Left hindlimb (tissue), 1 donor: Measurements from ENCODE around the gene FLVCR1.
"Not testable (repeated sequence)": the region's sequence is repeated elsewhere in the genome, so short reads cannot be mapped to it uniquely, and the experiment has no call there.

Experiments used
- DNase-seq: peaks from one replicate; pipeline ENCODE4 v3.0.0-alpha.2; 2018

FLVCR1 gene

DNA sequence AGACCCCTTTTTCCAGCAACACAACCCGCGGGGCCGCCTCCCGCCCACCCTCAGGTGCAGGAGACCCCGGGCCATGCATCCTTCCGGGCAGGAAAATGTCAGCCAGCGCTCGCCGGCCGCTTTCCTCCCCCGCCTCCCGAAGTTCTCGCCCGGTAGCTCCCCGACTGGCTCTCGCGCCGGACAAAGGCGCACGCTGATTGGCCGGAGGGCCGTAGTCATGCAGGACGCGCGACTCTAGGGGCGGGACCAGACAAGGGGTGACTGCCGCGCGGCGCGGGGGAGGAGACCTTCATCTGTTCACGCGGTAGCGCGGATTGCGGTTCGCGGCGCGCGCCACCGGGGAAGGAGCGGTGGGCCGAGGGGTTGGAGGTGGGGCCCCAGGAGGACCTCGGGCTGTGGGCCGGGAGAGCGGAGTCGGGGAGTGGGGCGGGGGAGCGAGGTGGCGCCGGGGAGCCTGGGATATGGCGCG is at the start of gene FLVCR1:
TSS of gene FLVCR1 (plus strand) at position 284 of the 469 bp plus-strand sequence. CDS start at position 462, 178 bp downstream.
- DNase-seq: peak; percentile 97

DNA sequence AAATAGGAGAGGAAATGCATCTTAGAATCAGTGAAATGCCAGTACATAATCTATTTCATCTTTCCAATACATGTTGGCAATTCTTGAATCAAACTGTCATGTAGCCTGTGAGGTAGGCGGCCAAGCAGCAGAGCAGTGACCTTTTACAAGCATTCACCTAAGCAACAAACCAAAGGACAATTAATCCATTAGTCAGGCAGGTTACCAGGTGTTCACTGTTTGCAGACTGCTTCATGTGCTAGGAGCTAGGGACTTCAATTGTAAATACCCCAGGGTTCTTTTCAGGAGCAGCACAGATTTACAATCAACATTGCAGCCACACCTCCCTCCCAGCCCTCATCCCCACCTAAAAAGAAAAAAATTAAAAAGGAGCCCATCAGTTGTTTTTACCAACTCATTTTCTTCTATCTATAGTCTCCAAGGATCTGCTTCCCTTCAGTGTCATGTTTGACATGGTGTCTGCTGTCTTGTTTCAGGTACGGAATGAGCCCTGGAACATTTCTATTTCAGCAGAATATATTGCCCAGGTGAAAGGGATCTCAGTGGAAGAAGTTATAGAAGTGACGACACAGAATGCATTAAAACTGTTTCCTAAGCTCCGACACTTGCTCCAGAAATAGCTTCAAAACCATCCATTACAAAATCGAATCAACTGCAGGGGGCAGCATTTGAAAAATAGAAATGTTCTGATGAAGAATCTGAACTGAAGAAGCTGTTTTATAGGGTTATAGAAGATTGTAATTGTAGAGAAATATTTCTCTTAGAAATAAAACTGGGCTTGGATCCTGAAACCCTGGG is 43.3 kb upstream of the FLVCR1 start:
- DNase-seq: no peak

DNA sequence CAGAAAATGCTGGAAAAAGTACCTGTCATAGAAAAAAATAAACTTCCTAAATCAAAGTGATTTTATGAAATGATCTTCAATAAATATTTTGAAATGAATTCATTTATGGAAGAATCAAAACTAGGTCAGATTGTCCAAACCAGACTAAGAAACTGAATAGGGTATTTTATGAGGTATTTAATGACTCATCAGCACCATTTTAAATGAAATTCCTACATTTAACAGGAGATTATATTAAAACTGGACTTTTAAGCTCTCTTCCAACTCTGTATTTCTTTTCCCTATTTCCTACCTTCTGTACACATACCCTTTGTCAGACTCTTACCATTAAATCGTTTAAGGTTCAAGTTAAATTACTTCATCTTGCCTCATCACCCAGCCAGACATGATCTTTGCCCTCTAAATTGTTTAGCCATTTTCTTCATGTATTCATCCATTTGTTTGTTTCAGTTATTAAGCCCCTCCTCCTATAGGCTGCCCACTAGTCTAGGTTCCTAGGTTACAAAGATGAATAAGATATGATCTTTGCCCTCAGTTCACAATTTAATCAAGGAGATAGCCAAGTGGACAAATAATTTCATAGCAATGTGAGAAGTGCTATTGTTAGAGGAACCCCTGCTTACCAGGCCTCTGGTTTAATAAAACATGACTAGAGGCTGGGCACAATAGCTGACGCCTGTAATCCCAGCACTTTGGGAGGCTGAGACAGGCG is 41.4 kb upstream of the FLVCR1 start:
- DNase-seq: no peak

GRCh38 chr1:212819726-212820125 is 38.3 kb upstream of the FLVCR1 start:
- DNase-seq: no peak

DNA sequence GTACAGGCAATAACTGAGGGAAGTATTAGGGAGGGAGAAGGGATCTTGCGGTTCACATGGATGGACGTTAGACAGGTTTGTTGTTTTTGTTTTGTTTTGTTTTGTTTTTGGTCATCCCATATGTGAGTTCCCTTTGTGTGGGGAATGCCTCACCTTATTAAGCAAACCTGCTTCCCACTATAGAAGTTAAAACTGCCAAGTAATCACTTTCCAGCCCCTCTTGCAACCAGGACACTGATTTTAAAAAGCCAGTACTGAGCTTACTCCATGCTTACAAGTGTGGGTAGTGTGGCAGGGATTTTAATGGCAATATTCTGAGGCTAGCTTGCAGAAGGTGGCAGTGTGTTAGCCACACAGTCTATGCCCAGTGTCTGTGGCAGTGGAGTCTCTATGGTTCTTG is 37.1 kb upstream of the FLVCR1 start:
- DNase-seq: no peak

DNA sequence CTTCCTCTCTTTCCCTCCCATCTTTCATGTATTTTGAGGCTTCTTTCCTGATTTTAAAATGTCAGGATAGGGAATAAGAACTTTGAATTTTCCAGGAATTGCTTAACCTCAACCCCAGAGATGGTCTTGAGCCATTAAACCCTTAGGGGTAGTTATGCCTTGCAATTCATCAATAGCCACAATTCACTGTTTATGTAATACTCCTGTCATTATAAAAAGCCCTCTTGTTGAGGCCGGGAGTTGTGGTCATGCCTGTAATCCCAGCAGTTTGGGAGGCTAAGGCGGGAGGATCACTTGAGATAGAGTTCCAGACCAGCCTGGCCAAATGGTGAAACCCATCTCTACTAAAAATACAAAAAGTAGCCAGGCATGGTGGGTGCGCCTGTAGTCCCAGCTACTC is 35.1 kb upstream of the FLVCR1 start:
- DNase-seq: no peak

GRCh38 chr1:212824201-212824600 is 33.9 kb upstream of the FLVCR1 start:
- no peak for DNase-seq

- no peak for DNase-seq
These were observed 32.1 kb upstream of the FLVCR1 start for GRCh38 chr1:212825798-212826452.

- no peak for DNase-seq
These were observed 30.8 kb upstream of the FLVCR1 start for GRCh38 chr1:212827171-212827776.

- no peak for DNase-seq
These were observed 30.2 kb upstream of the FLVCR1 start for GRCh38 chr1:212827831-212828278.

- DNase-seq: no peak
These were observed 29.7 kb upstream of the FLVCR1 start for GRCh38 chr1:212828395-212828794.

DNA sequence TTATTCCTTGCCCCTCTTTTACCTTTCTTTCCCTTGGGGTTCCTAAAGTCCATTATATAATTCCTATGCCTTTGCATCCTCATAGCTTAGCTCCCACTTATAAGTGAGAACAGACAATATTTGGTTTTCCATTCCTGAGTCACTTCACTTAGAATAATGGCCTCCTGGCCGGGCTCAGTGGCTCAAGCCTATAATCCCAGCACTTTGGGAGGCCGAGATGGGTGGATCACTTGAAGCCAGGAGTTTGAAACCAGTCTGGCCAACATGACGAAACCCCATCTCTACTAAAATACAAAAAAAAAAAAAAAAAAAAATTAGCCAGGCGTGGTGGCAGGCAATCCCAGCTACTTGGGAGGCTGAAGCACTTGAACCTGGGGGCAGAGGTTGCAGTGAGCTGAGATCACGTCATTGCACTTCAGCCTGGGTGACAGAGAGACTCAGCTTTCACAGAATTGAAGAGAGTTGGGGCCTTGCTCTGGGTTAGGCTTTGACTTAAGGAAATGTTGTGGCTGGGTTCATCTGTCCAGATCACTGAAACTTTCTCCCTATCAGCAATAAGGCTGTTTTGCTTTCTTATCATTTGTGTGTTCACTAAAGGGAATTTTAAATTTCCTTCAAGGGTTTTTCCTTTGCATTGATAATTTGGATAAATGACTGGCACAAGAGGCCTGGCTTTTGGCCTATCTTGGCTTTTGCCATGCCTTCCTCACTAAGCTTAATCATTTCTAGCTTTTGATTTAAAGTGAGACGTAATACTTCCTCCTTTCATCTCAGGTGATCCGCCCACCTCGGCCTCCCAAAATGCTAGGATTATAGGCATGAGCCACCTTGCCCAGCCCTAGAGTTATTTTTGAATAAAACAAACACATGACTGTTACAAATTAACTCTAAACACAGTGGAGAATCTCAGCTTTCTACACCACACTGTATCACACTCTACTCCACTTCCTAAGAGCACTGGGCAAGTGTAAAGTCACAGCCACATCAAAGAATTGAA is 24.6 kb upstream of the FLVCR1 start:
- DNase-seq: not testable (repeated sequence)

- no peak for DNase-seq
These were observed 19.9 kb upstream of the FLVCR1 start for GRCh38 chr1:212838145-212838544.

GRCh38 chr1:212844521-212844920 is 13.6 kb upstream of the FLVCR1 start:
- DNase-seq: not testable (repeated sequence)

GRCh38 chr1:212847549-212847948 is 10.5 kb upstream of the FLVCR1 start, which contains the start of gene SPATA45:
Gene SPATA45 (minus strand): TSS chr1:212847649. CDS start chr1:212836149, 11,500 bp downstream.
- DNase-seq: no peak

- no peak for DNase-seq
These were observed 5.9 kb upstream of the FLVCR1 start for GRCh38 chr1:212852105-212852688.

DNA sequence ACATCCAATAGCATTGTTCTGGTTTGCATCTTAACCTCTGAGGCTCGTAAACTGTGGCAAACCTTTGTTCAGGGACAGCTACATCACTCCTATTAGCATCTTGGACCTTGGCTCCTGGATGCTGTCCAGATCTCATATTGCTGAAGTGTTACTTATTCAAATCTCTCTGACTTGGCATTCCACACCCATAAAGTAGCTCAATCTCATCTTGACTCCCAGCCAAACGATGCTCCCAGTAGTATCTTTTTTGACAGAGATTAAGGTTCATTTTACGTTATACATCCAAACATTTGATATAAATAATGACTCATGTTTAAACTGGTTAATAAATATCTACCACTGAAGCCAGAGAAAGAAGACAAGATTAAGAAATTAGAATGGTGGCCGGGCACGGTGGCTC is 4.4 kb upstream of the FLVCR1 start:
- no peak for DNase-seq

- DNase-seq: no peak
These were observed 1.3 kb upstream of the FLVCR1 start for GRCh38 chr1:212856755-212857154.

DNA sequence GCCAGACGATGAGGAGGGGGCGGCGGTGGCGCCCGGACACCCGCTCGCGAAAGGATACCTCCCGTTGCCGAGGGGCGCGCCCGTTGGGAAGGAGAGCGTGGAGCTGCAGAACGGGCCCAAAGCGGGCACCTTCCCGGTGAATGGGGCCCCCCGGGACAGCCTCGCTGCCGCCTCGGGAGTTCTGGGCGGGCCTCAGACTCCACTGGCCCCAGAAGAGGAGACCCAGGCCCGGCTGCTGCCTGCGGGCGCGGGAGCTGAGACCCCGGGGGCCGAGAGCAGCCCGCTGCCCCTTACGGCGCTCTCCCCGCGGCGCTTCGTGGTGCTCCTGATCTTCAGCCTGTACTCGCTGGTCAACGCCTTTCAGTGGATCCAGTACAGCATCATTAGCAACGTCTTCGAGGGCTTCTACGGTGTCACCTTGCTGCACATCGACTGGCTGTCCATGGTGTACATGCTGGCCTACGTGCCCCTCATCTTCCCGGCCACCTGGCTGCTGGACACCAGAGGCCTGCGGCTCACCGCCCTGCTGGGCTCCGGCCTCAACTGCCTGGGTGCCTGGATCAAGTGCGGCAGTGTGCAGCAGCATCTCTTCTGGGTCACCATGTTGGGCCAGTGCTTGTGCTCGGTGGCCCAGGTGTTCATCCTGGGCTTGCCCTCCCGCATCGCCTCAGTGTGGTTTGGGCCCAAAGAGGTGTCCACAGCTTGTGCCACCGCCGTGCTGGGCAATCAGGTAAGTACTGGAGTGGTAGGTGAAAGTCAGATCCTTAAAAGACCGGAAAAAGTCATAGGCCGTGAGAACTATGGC is 588 bp downstream of the FLVCR1 start:
- peak; percentile 61 for DNase-seq
